ENCODE results near the gene DNAJC18. TPM values are rescaled to one million over a fixed set of nuclear protein-coding genes. Genes with fewer than 3 reads are reported as not detected.

Gene DNAJC18
- total and polyA plus RNA-seq, 2 of the 4 experiments (the other 2 are of a cell fraction): 8.5 to 11.1 TPM

GRCh38 chr5:139416651-139417050, 22.7 kb downstream of the DNAJC18 start:
- Histone ChIP-seq H2AK5ac (ENCODE audit: low read depth, low read length) (no peak overlapping the region), H2BK5ac (ENCODE audit: low read depth, low read length, poor library complexity, severe bottlenecking) (no peak overlapping the region), H4K8ac (ENCODE audit: low read depth in 2 of 2, low read length in 2 of 2) (no peak overlapping the region), H3K9me3 (ENCODE audit: control insufficient read depth, insufficient read depth, low read length) (no peaks in the 10 kb centered on the region), H2BK20ac (ENCODE audit: low read depth, low read length) (no peak overlapping the region), H3K9ac (ENCODE audit: low read depth, low read length) (no peak overlapping the region), H3K27ac (ENCODE audit: insufficient read depth, low read length) (no peak overlapping the region), H2BK120ac (ENCODE audit: low read depth, low read length) (no peak overlapping the region), H3K4me2 (ENCODE audit: low read depth, low read length) (no peak overlapping the region), H4K20me1 (ENCODE audit: insufficient read depth, low read length) (no peaks in the 10 kb centered on the region), H4K5ac (ENCODE audit: low read depth, low read length) (no peak overlapping the region), H3K4ac (ENCODE audit: low read depth, low read length) (no peak overlapping the region), H3K14ac (replicated peaks; ENCODE audit: low read depth, low read length) (0 out of 2 replicates have a peak overlapping the region, but pooled peaks have one; percentile 14), H2AK9ac (replicated peaks; ENCODE audit: low read depth, low read length, poor library complexity) (no peak overlapping the region), H3K27me3 (ENCODE audit: control insufficient read depth, insufficient read depth, low read length) (no peaks in the 10 kb centered on the region), H3K79me1 (ENCODE audit: low read depth in 1 of 2, low read length in 2 of 2) (no peaks in the 10 kb centered on the region), H3K4me1 (ENCODE audit: control insufficient read depth, insufficient read depth, low read length) (peaks cover 7% of the 10 kb centered on the region; the same call in 1 of the 2 replicates), H2BK15ac (ENCODE audit: low read depth, low read length) (no peak overlapping the region), H3K23ac (ENCODE audit: low read depth, low read length) (no peak overlapping the region), H3K9me1 (ENCODE audit: insufficient read depth, low read length) (no peaks in the 10 kb centered on the region), H3K56ac (ENCODE audit: extremely low read depth, insufficient read depth, low read length) (no peak overlapping the region), H3K18ac (ENCODE audit: low read depth, low read length) (no peak overlapping the region), H3K4me3 (ENCODE audit: insufficient read depth, low read depth, low read length) (no peak overlapping the region), H2AFZ (replicated peaks; ENCODE audit: low read length, poor library complexity) (no peak overlapping the region), H3K36me3 (ENCODE audit: control insufficient read depth, insufficient read depth, low read length) (peaks cover 23% of the 10 kb centered on the region), H4K91ac (ENCODE audit: insufficient read depth, low read depth, low read length) (no peak overlapping the region)
- TF ChIP-seq RFX5 (IDR thresholded peaks at IDR 0.05; ENCODE audit: low read depth, low read length) (no peak), CTCF (conservative IDR thresholded peaks at IDR 0.05; ENCODE audit: low read depth, low read length) (no peak), RAD21 (IDR thresholded peaks at IDR 0.05; ENCODE audit: low read length) (no peak), USF2 (IDR thresholded peaks at IDR 0.05; ENCODE audit: low read depth, low read length) (no peak), CEBPB (IDR thresholded peaks at IDR 0.05; ENCODE audit: low read depth, low read length) (no peak)
- intact Hi-C loops (cut with micrococcal nuclease): no loop called here
- ChIA-PET POLR2A (ENCODE audit: unreplicated experiment) (no interaction called here), CTCF (no interaction called here)
- ATAC-seq (ENCODE audit: low read depth) (peak; percentile 40; the same call in 1 of the 2 replicates), DNase-seq (no peak)
- in situ Hi-C loops (cut with MboI; ENCODE audit: low sequenced_read_pairs): no loop called here
- no CpG with 5 or more reads among the region's 9 CpGs for WGBS, 2 experiments (ENCODE audit: extremely low coverage in 2 of 2, insufficient read length in 1 of 2)
- dilution Hi-C loops (cut with HindIII; ENCODE audit: low sequenced_read_pairs, unreplicated experiment): loop anchor here (25.0 kb wide), 1 partner anchor 96 kb away; no protein-coding TSS in a partner anchor
- no TSS peak for BruUV-seq (replicated peaks)
